ENCODE data around the gene RERE.

RERE gene

DNA sequence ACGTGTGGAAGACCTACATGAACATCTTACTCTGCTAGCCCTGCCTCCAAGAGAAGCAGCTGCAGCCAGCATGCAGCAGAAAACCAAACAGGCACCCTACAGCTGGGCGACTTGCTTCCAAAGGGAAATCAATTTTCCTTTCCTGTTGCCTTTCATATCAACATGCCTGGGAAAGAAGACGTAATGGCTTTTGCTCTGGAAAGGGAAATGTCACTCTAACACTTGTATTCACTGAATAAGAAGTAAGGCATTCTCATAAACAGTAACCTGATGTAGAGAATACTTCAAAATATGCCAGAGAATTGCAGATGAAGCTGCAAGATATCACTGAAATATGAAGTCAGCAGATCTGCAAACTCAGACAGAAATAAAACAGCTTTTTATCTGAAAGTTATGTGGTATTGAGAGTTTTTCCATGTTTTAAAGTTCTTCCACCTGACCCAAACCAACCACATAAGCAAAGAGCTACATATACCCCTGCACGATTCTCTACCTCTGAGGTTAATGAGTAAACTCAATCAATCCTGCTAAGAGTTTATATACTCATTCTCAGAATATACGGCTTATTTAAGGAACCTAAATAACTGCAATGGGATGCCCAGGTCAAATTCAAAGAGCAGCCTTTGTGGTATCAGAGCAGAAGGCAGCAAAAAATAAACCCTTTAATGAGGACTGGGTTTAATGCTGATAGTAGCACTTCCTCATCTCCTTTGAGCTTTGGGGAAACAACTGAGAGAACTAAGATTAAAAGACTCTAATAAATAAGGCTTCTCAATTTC, 150.9 kb downstream of the RERE start:
- TF ChIP-seq ZNF274 (IDR thresholded peaks at IDR 0.05; ENCODE audit: low read depth, low read length), result no peak
- H3K4me3 ChIP-seq (ENCODE audit: low read length), result peak overlapping the region; percentile 42; the same call in 1 of the 2 replicates

DNA sequence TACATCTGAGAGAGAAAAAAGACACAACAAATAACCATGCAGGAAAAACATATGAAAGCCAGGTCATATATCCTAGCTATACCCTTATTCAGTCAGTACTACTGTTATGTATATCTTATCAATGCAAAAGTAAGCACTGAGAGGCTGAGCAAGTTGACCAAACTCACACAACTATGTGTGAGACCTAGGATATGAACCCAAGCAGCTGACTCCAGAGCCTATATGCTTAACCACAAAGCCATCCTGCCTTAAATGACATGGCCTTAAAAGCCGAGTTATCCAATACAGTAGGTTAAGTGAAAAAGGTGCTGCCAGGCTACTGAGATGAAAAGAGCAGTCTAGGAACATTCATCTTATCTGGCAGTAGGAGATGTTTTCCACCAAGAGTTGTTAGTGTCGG, 151.6 kb downstream of the RERE start:
- TF ChIP-seq ZNF274 (IDR thresholded peaks at IDR 0.05; ENCODE audit: low read depth, low read length), result no peak
- H3K4me3 ChIP-seq (ENCODE audit: low read length), result no peak overlapping the region; the same call in 1 of the 2 replicates

DNA sequence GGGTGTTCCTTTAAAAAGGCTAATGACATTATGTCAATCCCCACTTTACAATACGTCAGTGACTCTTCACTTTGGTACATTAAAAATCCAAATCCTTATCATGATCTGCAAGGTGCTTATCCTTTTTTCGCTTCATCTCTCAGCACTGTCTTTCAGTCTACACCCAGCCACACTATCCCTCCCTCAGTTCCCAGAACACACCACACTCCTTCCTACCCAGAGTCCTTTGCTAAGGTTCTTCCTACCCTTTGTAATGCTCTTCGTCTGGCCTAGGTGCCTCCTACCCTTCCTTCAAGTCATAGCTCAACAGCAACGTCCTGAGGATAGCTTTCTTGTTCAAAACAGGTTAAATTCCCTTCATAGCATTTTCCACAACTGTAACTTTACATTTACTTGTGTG, 152.6 kb downstream of the RERE start:
- no peak overlapping the region; the same call in 1 of the 2 replicates for H3K4me3 ChIP-seq (ENCODE audit: low read length)
- TF ChIP-seq ZNF274 (IDR thresholded peaks at IDR 0.05; ENCODE audit: low read depth, low read length), result no peak

DNA sequence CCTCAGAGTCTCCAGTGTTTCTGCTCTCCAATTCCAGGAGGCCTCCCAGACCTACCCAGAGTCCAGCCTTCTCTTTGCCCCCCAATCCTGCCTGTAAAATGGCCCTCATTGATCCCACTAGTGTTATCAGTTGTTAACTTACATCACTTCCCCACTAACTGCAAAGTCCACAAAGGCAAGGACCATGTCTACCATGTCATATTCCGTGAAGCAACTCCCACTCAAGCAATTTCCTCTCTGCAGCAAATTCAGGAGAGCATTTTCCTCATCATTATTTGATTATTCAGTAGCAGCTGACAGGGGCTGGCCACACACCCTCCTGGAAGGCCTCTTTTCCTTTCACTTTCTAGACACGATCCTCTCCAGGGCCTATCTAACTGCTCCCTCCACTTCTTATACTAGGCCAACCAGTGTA, 153.5 kb downstream of the RERE start:
- H3K4me3 ChIP-seq (ENCODE audit: low read length), result peak overlapping the region; percentile 25; the same call in 1 of the 2 replicates
- TF ChIP-seq ZNF274 (IDR thresholded peaks at IDR 0.05; ENCODE audit: low read depth, low read length), result no peak

- no peak overlapping the region; the same call in 1 of the 2 replicates for H3K4me3 ChIP-seq (ENCODE audit: low read length)
- no peak for TF ChIP-seq ZNF274 (IDR thresholded peaks at IDR 0.05; ENCODE audit: low read depth, low read length)
Measured at GRCh38 chr1:8663090-8663802, 154.2 kb downstream of the RERE start.

- no peak for TF ChIP-seq ZNF274 (IDR thresholded peaks at IDR 0.05; ENCODE audit: low read depth, low read length)
- H3K4me3 ChIP-seq (ENCODE audit: low read length), result no peak overlapping the region; the same call in 1 of the 2 replicates
Measured at GRCh38 chr1:8662380-8663072, 154.9 kb downstream of the RERE start.

DNA sequence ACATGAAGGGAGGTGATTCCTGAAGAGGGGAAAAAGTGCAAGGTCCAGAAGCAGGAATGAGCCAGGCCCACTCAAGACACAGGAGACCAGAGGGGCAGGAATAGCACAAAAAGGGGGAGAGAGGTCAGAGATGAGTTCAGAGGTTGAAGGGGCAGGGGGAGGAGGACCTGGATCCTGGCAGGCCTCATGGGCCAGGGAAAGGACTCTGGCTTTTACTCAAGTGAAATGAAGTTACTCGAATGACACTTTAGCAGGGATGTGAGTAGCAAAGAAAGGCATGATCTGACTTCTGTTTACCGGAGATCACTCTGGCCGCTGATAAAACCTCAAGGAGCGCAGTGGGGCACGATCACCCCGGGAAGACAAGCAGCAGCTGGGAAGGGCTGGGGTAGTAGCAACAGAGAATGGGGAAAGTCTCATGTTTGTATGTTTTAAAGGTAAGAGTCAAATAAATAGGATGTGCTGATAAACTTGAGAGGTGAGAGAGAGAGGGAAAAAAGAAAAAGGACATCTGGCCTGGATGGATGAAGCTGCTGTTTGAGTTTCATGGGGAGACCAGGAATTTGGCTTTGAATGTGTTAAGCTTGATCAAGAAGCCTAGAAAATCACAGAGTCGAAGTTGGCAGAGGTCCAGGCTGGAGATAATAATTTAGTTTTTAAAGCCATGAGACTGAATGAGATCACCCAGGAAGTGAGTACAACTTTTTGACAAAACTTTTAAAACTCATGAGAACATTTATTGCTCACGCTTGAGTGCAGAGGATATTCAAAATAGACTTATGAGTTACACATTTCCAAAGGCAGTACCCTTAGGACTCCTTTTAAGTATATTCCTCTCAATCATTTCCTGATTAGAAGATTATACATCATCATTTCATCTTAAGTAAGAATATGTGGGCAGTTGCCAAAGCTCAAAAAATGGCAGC, 156.0 kb downstream of the RERE start:
- H3K4me3 ChIP-seq (ENCODE audit: low read length), result peak overlapping the region; percentile 1; the same call in 1 of the 2 replicates

DNA sequence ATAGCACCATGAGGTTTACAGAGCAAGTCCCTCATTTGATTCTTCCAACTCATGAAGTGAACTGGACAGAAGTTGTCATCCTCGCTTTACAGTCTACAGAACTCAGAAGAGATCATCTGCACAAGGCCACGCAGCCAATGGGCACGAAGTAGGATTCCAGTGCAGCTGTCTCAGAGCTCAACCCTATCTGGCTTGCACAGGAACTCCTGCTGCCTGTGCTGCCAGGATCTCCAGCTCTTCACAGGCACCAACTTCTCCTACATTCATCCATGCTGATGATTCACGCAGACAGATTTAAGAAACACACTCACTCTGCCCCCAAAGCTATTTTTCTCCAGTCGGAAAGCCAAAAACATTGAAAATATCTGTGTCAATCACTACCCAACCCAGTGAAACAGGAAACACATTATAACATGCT, 157.0 kb downstream of the RERE start:
- TF ChIP-seq ZNF274 (IDR thresholded peaks at IDR 0.05; ENCODE audit: low read depth, low read length), result no peak
- no peak overlapping the region; the same call in 1 of the 2 replicates for H3K4me3 ChIP-seq (ENCODE audit: low read length)

More for the DNA sequence above, 156.0 kb downstream of the RERE start:
- no peak for TF ChIP-seq ZNF274 (IDR thresholded peaks at IDR 0.05; ENCODE audit: low read depth, low read length)

GRCh38 chr1:8659593-8659992, 157.8 kb downstream of the RERE start:
- no peak for TF ChIP-seq ZNF274 (IDR thresholded peaks at IDR 0.05; ENCODE audit: low read depth, low read length)

DNA sequence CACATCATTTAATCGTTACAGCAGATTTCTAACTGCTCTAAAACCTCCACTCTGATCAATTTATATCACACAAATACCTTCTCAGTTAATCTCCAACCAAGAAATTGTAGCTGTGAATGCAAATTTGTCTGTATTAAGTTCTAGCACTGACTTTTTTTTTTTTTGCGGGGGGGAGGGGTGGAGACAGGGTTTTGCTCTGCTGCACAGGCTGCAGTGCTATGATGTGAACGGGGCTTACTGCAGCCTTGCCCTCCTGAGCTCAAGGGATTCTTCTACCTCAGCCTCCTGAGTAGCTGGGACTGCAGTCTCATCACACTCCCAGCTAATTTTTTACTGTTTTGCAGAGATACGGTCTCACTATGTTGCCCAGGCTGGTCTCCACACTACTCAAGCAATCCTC, 163.6 kb downstream of the RERE start:
- no peak overlapping the region; the same call in 1 of the 2 replicates for H3K4me3 ChIP-seq (ENCODE audit: low read length)
- no peak for TF ChIP-seq ZNF274 (IDR thresholded peaks at IDR 0.05; ENCODE audit: low read depth, low read length)

More at GRCh38 chr1:8659593-8659992, 157.8 kb downstream of the RERE start:
- H3K4me3 ChIP-seq (ENCODE audit: low read length), result no peak overlapping the region

- no peak overlapping the region; the same call in 1 of the 2 replicates for H3K4me3 ChIP-seq (ENCODE audit: low read length)
- no peak for TF ChIP-seq ZNF274 (IDR thresholded peaks at IDR 0.05; ENCODE audit: low read depth, low read length)
Measured at GRCh38 chr1:8652467-8653046, 164.9 kb downstream of the RERE start.

- H3K4me3 ChIP-seq (ENCODE audit: low read length), result peak overlapping the region; percentile 29; the same call in 1 of the 2 replicates
- no peak for TF ChIP-seq ZNF274 (IDR thresholded peaks at IDR 0.05; ENCODE audit: low read depth, low read length)
Measured at GRCh38 chr1:8651962-8652361, 165.5 kb downstream of the RERE start.

Measured in GM08714 (cell line).